ENCODE results near the gene SRPX2.

The SRPX2 gene

GRCh38 chrX:100652266-100652665 is 8.3 kb downstream of the SRPX2 start:
- DNase-seq: no peak

DNA sequence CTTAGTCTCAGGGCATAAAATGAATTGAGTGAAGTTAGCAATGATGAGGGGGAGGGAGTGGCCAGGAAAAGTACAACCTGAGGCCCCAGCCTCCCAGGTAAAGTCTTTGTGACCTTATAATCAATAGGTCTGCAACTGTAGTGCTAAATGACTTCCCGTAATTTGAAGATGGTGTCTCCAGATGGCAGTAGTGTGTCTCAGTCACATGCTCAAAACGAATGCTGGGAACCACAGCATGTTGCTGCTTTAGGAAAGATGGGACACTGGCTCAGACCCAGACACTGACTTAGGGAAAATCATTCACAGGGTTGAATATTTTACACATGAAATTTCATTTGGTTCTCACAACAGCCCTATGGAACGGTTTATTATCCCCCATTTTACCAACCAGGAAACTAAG is 10.3 kb downstream of the SRPX2 start:
- DNase-seq: no peak

GRCh38 chrX:100658941-100659381 is 15.0 kb downstream of the SRPX2 start:
- no peak for DNase-seq

DNA sequence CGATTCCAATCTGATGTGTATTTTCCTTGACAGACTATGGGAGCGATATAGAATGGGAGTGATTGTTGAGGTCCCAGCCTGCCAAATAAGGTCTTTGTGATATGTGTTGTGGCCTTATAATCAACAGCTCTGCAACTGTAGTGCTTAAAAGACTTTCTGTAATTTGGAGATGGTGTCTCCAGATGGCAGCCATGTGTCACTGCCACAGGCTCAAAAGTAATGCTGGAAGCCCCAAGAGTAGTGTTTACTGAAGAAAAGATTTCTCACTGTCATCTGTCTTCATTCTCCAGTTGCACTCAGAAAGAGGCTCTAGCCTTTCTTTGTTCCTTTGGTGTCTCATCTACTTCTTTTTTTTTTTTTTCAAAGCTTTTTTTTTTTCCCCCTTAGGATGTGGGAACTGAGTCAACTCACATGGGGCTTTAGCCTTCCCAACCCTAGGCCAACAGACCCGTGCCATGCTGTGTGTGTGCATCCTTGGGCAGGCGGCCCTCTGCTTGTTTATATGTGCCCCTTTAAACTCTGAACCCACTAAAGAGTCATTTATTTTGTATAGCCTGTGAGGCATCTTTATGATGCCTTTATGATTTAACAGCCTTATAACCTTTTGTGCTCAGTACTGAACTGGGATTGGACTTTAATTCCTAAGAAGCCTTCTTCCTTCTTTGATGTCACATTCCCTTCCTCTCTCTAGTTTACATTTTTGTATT is 15.6 kb downstream of the SRPX2 start:
- no peak for DNase-seq

- DNase-seq: no peak
Observed at GRCh38 chrX:100662170-100662569, 18.2 kb downstream of the SRPX2 start.

DNA sequence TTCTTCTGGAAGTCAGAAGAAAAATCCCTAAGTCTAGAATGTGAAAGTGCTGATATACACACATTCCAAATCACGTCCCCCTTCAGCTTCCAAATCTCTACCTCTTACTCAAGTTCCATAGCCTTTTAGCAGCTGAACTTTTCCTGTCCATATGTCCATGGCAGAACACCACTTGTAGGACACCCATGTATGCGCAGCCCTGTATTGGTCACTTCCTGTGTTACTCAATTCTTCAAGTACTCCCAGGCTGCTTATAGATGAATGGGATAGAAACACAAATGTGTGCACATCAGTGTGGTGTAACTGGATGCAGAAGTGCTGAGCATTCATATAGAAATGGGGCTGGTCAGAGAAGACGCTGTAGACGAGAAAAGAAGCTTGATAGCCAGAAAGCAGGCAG is 18.8 kb downstream of the SRPX2 start:
- no peak for DNase-seq

DNA sequence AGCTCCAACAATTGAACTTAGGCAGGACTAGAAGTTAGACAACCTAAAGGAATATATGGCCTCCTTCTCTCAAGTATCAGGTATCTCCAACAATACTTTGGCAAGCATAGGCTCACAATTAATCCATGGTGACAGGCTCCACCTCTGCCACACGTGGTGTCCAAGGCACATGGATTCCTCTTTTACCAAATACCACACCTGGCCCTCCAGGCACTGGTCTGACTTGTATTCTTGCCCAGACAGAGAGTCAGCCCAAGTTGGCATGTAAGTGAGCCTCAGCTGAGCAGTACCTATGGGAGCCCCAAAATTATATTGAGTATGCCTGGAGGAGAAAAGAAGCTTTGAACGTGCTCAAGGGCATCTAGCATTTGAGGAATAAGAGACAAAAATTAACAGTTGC is 19.6 kb downstream of the SRPX2 start:
- DNase-seq: no peak

DNA sequence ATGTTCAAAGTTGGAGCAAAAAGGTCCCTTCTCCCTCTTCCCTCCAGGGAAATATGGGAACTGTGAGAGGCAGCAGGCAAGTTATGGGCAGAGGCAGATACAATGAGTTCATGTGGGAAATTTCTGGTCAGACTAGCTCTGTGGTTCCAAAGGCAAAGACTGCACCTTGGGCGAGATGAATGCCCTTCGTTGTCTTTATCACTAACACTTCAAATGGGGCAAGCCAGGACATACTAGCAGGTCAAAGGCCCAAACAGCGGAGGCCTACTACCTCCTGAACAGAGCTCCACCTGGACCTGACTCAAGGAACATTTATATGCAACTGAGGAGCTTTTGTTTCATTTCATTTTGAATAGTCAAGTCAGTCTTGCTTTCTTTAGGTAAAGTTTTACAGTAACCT is 29.0 kb downstream of the SRPX2 start:
- DNase-seq: no peak

DNA sequence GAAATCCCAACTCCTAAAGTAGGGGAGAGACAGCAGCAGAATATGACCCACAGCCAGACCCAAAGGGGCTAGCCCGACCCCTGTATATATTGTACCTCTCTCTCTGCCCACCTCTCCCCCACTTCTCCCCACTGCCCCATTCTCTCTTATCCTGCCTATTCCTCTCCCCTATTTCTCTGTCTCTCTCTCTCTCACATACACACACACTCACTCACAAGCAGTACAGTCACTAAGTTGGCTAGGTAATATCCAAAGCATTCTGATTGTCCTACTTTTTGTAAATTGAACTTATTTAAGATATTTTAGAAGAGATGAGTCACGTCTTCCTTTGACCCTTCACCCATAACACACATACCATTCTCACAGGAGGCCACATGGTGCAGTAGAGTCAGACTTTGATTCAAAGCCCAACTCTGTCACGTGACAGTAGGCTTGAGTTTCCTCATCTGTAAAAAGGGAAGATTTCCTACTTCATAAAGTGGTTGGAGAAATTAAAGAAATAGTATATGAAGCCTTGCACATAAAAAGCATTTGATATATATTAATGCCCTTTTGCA is 29.5 kb downstream of the SRPX2 start:
- no peak for DNase-seq

GRCh38 chrX:100674705-100675104 is 30.7 kb downstream of the SRPX2 start:
- no peak for DNase-seq

DNA sequence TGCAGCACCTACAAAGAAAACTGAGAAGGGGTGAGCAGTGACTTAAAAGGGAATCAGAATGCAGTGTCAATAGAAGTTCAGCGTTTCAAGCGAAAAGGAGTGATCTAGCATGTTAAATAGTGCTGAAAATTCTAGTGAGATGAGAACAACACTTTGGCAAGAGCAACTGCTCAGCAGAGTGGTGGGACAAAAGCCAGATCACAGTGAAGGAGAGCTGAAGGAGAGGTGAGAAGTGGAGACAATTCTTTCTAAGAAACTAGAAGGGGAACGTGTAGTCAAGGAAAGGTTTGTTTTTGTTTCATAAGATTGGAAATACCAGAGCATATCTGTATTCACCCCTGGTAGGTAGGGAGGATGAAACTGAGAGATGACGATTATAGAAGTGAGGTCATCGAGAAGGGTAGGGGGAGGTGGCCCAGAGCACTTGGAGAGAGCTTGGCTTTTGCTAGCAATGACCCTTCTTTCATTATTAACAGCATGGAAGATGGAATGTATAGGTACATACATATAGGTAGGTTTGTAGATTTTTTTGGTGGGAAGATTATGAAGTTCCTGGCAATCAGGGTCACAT is 33.7 kb downstream of the SRPX2 start:
- DNase-seq: no peak

GRCh38 chrX:100680756-100681155 is 36.8 kb downstream of the SRPX2 start:
- DNase-seq: no peak

DNA sequence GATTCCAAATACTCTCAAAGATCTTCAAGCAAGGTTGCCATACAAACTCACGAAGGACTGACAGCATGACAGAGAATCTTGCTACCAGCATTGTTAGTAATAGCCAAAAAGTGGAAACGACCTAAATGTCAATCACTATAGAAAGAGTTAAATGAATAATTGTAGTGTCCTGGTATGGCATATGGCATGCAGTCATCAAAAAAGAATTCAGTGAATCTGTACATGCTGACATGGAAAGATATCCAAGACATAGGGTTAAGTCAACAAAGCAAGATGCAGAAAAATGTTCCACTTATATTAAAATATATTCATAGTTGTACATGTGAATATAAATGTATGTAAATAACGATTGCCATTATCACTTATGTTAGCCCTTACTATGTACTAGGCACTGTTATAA is 37.6 kb downstream of the SRPX2 start:
- DNase-seq: no peak

DNA sequence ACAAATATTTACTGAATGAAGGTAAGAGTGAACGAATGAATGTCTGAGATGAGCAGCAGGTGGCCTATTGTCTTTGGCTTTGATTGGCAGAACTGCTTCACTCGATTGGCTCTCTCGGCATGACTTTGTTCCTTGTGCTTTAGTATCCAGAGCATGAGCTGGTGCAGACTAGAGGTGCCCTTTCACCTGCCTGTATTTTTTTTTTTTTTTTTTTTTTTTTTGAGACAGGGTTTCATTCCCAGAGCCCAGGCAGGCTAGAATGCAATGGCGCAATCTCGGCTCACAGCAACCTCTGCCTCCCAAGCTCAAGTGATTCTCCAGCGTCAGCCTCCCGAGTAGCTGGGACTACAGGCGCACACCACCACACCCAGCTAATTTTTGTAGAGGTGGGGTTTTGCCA is 38.9 kb downstream of the SRPX2 start:
- DNase-seq: no peak

DNA sequence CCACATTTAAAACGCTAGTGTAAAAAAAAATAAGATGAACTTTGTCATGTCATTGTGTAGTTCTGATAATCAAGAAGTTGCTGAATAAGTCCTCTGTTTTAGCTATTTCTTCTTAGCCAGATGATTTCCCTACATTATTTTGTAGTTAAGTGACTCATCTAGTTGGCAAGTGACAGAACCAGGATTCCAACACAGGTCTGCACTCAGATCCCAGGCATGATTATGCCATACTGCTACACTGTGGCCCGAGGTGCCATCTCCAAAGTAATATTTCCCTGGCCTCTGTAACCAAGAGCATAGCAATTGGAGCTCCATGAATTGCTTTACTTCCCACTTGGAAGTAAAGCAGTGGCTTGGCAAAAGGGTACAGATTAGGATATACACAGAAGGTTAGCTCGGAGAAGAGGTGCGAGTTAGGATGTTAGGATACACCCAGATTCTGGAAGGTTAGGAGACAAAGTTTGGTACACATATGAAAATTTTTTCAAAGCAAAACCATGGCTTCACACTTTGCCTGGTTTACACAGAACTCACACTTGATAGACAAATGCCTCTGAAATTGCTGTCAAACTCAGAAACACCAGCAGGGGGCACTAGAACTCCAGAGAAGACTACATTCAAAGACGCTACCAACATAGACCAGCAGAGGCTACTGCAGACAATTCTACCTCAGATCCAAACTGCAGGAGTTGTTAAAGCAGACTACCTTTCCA is 41.4 kb downstream of the SRPX2 start:
- DNase-seq: peak; percentile 73

- DNase-seq: no peak
Observed at GRCh38 chrX:100685997-100686305, 42.0 kb downstream of the SRPX2 start.

GRCh38 chrX:100687128-100687527 is 43.1 kb downstream of the SRPX2 start:
- DNase-seq: no peak

DNA sequence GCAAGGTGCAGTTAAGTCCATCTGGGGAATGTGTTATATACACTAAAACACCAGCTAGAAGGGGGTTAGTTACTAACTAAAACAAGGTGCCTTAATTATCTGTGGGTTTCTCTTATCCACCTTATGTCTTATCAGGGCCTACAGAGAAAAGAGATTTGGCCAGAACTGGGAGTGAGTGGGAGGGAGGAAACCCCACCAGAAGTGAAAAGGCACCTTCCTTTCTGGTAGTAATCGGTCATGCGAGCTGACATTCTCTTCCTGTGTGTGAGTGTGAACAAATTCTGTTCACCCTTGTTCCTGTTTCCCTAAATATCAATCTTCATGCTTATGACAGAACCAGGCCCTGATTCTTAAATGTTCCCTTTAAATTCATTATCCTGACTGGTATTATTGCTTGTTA is 43.5 kb downstream of the SRPX2 start:
- DNase-seq: no peak

GRCh38 chrX:100695302-100695701 is 51.3 kb downstream of the SRPX2 start:
- DNase-seq: no peak

DNA sequence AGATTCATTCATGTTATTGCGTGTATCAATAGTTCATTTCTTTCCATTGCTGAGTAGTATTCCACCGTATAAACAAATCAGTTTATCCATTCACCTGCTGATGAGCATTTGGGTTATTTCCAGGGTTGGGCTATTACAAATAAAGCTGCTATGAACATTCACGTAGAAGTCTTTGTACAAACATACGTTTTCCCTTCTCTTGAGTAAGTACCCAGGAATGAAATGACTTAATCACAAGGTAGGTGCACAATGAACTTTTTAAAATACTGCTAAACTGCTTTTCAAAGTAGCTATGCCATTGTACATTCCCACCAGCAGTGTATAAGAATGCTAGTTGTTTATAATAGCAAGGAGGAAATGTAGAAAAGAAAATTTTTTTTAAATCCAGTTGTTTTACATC is 52.0 kb downstream of the SRPX2 start:
- DNase-seq: no peak

- DNase-seq: no peak
Observed at GRCh38 chrX:100696699-100697351, 52.8 kb downstream of the SRPX2 start.

DNA sequence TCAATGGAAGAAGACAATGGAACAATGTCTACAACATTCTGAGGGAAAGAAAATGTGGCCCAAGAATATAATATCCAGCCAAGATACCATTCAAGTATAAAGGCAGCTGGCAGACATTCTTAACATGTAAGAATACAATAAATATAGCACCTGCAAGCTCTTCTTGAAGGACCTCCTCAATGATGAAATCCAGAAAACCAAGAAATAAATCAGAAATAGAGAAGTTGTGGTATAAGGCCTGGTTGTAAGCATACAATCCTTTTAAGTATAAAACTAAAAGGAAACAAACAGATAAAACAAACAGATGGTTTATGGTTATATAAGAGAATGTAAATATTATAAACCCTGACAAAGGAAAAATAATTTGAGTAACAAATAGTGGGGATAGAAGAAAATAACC is 54.6 kb downstream of the SRPX2 start:
- DNase-seq: no peak

DNA sequence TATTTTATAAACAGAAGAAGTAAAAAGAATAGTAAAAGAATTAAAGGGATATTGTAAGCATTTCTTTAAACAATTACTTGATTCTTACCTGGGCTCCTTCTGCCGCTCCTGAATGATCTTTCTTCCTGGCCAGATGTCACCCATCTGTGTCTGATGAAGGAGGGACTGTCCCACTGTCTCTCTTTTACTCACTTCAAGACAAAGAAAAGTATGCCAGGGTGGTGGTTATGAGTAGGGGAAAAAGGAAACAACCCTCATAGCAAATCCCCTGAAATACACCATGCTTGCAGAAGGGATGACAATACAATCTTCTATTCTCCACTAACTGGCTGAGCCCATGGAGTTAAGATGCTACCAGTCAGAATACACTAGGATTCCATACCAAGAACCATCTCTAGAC is 56.8 kb downstream of the SRPX2 start:
- DNase-seq: no peak

Measured in RPMI8226 (cell line).